Fibroblast of lung (primary cell): Measurements from ENCODE around the gene CEP43.

Source experiments
- EZH2 ChIP-seq: IDR thresholded peaks from 2 replicates; pipeline ENCODE4 v1.5.1; 2012; ENCODE audit warnings: low read length, control low read depth, mild to moderate bottlenecking; ENCODE audit errors: missing control alignments
- TF ChIP-seq, protein P1 (sequence below), 2 donors: IDR thresholded peaks in 1 of 2; conservative IDR thresholded peaks in 1 of 2; 1 replicate in 1 of 2; 2 replicates in 1 of 2; pipeline ENCODE4 v1.5.1; 2011 to 2012; ENCODE audit warnings: low read length in 2 of 2, control low read depth in 1 of 2, inconsistent platforms in 1 of 2, low read depth in 1 of 2, mild to moderate bottlenecking in 1 of 2

GRCh38 chr6:166976636-166977035 is 22.6 kb upstream of the CEP43 start:
- TF ChIP-seq, protein P1, sequence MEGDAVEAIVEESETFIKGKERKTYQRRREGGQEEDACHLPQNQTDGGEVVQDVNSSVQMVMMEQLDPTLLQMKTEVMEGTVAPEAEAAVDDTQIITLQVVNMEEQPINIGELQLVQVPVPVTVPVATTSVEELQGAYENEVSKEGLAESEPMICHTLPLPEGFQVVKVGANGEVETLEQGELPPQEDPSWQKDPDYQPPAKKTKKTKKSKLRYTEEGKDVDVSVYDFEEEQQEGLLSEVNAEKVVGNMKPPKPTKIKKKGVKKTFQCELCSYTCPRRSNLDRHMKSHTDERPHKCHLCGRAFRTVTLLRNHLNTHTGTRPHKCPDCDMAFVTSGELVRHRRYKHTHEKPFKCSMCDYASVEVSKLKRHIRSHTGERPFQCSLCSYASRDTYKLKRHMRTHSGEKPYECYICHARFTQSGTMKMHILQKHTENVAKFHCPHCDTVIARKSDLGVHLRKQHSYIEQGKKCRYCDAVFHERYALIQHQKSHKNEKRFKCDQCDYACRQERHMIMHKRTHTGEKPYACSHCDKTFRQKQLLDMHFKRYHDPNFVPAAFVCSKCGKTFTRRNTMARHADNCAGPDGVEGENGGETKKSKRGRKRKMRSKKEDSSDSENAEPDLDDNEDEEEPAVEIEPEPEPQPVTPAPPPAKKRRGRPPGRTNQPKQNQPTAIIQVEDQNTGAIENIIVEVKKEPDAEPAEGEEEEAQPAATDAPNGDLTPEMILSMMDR (conservative IDR thresholded peaks at IDR 0.05 in 1 of 2, IDR thresholded peaks at IDR 0.05 in 1 of 2; ENCODE audit: low read depth in 1 of 2, low read length in 2 of 2), result no peak
- no peak for TF ChIP-seq EZH2
